Renal cortical epithelial cell (primary cell): ENCODE results near the gene HS3ST5. TPM values are rescaled to one million over a fixed set of nuclear protein-coding genes. Genes with fewer than 3 reads are reported as not detected.
"Not testable (repeated sequence)": the region's sequence is repeated elsewhere in the genome, so short reads cannot be mapped to it uniquely, and the experiment has no call there.

Experiments used
- DNase-seq: peaks from one replicate; pipeline ENCODE4 v3.0.0-alpha.2; 2011; ENCODE audit warnings: low read depth
- total RNA-seq: library from RNA; depleted of rRNA; stranded (reverse); fragments of >200 nt; gene quantifications from 2 replicates; pipeline ENCODE4 v1.2.3, GENCODE V29; 2014

Gene HS3ST5
- total RNA-seq, 1 donor from 2014 or later = not detected

- no peak for DNase-seq
These were observed 66.0 kb downstream of the HS3ST5 start for GRCh38 chr6:114276783-114277182.

DNA sequence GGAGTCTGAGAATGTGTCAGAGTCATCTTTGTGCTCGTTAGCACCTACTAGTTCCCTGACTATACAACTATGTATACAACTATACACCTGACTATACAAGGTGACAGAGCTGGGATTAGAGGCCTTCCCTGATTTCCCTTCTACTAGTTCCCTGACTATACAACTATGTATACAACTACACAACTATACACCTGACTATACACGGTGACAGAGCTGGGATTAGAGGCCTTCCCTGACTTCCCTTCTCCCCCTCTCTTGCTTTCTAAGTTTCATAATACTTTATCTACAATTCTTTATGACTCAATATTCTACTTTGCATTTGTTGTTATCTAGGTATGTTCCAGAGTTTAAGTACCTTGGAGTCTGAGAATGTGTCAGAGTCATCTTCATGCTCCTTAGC is 68.0 kb downstream of the HS3ST5 start:
- DNase-seq = no peak

GRCh38 chr6:114272582-114272981 is 70.2 kb downstream of the HS3ST5 start:
- DNase-seq = no peak

- no peak for DNase-seq
These were observed 71.4 kb downstream of the HS3ST5 start for GRCh38 chr6:114271405-114271804.

GRCh38 chr6:114267897-114268296 is 74.9 kb downstream of the HS3ST5 start:
- no peak for DNase-seq

DNA sequence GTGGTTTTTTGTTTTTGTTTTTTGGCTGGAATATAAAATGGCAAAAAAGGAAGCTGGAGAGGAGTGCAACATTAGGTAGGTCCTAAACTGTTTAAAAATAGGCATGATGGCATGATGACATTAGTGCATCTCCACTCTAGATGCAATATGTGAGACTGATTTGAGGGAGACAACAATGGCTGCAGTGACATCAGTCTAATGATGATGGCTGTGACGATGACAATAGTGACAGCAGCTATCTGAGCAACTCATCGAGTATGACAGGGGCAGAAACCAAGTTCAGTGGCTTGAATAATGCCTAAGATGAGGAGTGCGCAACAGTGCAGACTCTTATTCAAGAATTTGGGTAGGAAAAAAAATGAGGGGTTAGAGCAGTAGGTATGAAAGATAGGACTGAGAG is 82.0 kb downstream of the HS3ST5 start:
- no peak for DNase-seq

DNA sequence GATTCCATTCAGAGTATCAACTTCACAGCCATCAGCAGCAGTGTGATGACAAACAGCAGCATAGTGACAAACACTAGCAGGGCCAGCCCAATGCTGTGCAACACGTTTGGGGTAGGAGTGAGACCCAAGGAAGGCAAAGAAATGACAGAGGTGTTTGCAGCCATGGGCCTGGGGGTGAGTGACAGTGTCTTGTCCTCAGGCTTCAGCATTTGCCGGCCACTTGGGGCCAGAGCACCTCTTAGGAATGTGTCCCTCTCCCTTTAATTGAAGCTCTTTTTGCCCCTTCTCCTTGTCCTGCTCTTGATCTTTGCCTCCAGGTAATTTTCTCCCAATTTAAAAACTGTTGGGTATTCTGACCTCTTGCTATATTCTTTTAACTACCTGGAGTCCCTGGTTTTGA is 84.4 kb downstream of the HS3ST5 start:
- DNase-seq = no peak

GRCh38 chr6:114253431-114253830 is 89.4 kb downstream of the HS3ST5 start:
- DNase-seq = no peak

GRCh38 chr6:114249522-114249921 is 93.3 kb downstream of the HS3ST5 start:
- DNase-seq = no peak

GRCh38 chr6:114247101-114247500 is 95.7 kb downstream of the HS3ST5 start:
- DNase-seq = no peak

DNA sequence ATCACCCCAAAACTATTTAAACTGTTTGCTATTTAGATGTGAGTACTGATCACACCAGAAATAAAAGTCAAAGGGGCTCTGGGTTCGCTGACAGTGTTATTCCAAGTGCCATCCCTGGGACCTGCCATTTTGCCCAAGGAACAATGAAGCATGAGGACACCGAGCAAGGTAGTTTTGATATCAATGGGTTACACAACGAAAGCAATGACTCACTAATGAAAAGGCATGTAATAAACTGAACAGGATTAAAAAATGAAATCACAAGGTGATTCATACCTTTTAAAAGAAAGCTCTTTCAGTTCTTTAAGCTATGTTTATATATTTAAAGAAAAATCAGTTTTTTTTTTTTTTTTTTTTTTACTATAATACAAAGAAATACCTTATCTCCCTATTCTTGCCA is 102.0 kb downstream of the HS3ST5 start:
- peak; percentile 1 for DNase-seq

DNA sequence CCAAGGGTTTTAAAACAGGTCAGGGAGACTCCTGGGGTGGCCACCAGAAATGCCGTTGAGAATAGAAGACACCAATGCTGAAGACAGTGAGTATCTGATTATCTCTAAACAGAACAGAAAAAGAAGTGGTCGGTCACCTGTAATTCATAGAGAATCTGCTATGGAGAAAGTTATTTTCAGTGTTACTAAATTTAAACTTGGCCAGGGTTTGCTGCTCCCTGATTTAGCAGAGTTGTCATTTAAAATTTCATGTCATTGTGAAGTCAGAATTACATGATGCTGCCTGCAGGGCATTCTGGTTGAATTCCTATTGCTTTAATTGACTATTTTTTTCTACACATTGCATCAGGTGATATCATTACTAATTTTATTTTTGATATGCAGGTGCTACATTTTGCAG is 114.1 kb downstream of the HS3ST5 start:
- DNase-seq = no peak

DNA sequence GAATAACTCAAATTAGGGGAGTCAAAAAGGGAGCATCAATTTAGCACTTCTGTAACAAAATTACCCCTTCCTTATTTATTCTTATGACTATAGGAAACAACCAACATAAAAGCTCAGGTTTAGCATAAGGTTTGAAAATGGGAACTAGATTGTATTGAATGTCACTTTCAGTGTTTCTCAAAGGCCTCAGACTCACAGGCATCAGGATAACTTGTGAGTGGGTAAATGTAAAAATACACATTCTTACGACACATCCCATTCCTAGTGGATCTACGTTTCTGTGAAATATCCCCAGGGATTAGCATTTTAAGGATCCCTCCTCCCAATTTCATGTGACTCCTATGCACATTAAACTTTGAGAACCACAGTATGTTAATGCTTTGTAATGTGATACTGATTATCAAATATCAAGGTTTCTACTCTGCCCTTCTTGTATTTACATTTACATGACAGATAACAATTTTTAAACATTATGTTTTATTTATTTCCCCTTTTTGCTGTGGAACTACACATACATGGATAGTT is 114.8 kb downstream of the HS3ST5 start:
- DNase-seq = no peak

DNA sequence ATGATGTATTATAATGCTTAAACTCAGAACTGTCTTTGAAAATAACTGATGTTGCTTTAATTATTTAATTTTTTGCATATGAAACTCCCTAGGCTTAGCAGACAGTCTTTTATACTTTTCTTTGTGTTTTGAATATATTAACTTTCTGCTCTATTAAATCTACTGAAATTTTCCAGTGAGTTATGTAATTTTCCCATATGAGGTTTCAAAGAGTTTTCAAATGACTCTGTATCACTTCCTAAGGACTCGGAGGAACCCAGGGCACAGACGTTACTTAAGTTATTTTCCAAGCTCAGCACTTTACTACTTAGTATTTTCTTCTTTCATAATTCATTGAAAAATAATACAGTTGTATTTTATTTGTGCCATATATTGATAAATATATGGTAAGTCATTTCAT is 122.6 kb downstream of the HS3ST5 start:
- DNase-seq = no peak

- DNase-seq = no peak
These were observed 124.1 kb downstream of the HS3ST5 start for GRCh38 chr6:114218437-114219340.

DNA sequence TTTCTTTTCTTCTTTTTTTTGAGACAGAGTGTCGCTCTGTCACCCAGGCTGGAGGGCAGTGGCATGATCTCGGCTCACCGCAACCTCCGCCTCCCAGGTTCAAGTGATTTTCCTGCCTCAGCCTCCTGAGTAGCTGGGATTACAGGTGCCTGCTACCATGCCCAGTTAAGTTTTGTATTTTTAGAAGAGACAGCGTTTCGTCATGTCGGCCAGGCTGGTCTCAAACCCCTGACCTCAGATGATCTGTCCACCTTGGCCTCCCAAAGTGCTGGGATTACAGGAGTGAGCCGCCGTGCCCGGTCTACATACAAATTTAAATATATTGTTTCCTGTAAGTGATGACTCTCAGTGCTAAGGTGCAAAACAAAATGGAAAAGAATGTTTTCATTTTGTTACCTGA is 124.8 kb downstream of the HS3ST5 start:
- not testable (repeated sequence) for DNase-seq

DNA sequence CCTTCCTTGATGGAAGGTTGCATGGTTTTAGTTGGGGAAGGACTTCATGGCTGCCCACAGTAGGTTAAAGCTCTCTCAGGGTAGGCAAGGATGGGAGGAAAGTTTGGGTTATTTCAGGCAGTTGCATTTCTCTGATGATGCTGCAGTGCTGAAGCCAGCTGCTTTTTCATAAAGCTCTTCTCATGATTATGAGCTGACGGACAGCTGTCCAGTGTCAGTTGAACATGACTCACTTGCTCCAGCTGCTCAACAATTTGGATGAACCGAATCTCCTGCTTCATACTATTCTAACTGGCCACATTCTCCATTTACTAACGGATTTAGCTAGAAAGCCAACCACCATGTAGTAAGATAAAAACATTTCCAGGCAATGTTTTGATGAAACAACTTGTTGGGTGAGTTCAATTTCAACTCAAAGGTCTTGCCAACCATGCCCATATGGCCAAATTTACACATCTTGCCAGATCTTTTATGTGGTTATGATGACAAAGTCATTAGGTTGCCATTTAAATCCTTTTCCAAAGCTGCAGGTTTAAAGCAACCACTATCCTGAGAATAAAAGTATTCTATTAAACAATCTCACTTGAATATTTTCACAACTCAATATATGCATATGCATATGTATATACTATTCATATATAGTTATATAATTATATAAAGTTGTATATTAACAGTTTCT is 125.9 kb downstream of the HS3ST5 start:
- DNase-seq = no peak

DNA sequence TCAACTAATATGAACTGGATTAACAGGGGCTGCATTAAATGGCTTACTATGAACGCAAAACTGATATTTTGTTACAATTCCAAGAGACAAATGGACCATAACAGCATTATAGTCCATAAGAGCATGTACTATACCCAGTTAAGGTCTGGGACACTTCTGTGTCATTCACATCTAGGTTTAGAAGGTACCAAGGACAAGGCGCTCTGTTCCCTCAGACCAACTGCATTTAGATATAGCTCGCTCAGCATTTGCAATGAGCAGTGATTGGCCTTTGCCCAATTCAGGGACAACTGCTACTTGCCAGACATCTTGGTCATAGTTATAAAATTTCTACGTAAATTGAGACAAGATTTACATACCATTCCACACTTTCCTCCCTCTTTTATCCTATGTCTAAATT is 132.4 kb downstream of the HS3ST5 start:
- no peak for DNase-seq

DNA sequence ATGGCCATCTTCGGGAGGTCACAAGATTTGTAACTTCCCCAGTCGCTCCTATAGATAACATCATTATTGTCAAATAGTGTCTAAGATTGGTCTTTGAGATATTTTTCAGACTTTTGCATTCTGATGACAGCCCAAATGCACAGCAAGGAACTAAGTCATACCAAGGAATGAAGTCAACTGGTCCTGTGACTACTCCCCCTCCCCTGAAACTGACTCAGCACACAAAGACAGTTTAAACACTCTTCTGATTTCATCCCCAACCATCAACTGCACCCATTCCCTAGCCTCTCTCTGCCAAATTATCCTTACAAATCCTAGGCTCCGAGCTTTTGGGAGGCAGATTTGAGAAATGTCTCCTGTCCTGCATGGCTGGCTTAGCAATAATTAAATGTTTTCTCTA is 139.4 kb downstream of the HS3ST5 start:
- no peak for DNase-seq

DNA sequence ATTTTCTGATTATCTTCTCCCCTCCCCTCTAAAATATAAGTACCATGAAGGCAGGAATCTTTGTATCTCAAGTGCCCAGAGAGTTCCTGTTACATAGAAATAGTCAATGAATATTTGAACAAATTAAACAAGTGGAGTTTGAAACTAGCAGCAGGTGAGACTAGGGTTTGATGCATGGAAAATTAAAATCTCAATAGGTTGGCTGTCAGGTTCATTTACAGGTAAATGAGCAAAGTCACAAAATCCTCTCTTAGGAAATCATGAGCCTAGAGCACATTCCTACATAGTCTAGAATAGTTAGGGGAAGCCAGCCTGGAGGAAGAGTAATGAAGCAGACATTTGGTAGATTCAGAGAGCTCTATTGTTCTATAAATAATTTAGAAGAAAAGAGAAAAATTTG is 140.4 kb downstream of the HS3ST5 start:
- no peak for DNase-seq

GRCh38 chr6:114200891-114201290 is 141.9 kb downstream of the HS3ST5 start:
- no peak for DNase-seq

GRCh38 chr6:114195631-114196403 is 147.0 kb downstream of the HS3ST5 start:
- no peak for DNase-seq
